BLaER1 (cell line): Measurements from ENCODE around the gene GALNT15.

ENCODE experiments used
- H3K27ac ChIP-seq: shearing (Covaris generic); formaldehyde crosslinking; 2 replicates; pipeline ENCODE4 v1.8.1; 2022
- H3K27me3 ChIP-seq: shearing (Covaris generic); formaldehyde crosslinking; 2 replicates; pipeline ENCODE4 v1.8.1; 2022
- H3K36me3 ChIP-seq: shearing (Covaris generic); formaldehyde crosslinking; 2 replicates; pipeline ENCODE4 v1.8.1; 2022
- H3K4me1 ChIP-seq: shearing (Covaris generic); formaldehyde crosslinking; 2 replicates; pipeline ENCODE4 v1.8.1; 2022
- H3K4me2 ChIP-seq: shearing (Covaris generic); formaldehyde crosslinking; 2 replicates; pipeline ENCODE4 v1.8.1; 2022
- H3K4me3 ChIP-seq: shearing (Covaris generic); formaldehyde crosslinking; 2 replicates; pipeline ENCODE4 v1.8.1; 2022
- H3K9ac ChIP-seq: shearing (Covaris generic); formaldehyde crosslinking; 2 replicates; pipeline ENCODE4 v1.8.1; 2022
- H3K9me3 ChIP-seq: shearing (Covaris generic); formaldehyde crosslinking; 2 replicates; pipeline ENCODE4 v1.8.1; 2022
- H4K20me1 ChIP-seq: shearing (Covaris generic); formaldehyde crosslinking; 2 replicates; pipeline ENCODE4 v1.8.1; 2022
- Cebpa-rat ChIP-seq: shearing (Covaris generic); IDR thresholded peaks from 2 replicates; pipeline ENCODE4 v1.8.1; 2022

GALNT15 gene

GRCh38 chr3:16257309-16257708 lies 82.8 kb downstream of the GALNT15 start:
- H3K4me3 ChIP-seq: no peak overlapping the region
- no peaks in the 10 kb centered on the region for H3K27me3 ChIP-seq
- H3K9me3 ChIP-seq: no peaks in the 10 kb centered on the region
- TF ChIP-seq Cebpa-rat: no peak
- no peaks in the 10 kb centered on the region for H3K4me1 ChIP-seq
- H3K9ac ChIP-seq: no peak overlapping the region
- H3K4me2 ChIP-seq: no peak overlapping the region
- no peaks in the 10 kb centered on the region for H4K20me1 ChIP-seq
- no peak overlapping the region for H3K27ac ChIP-seq
- H3K36me3 ChIP-seq: peaks cover 24% of the 10 kb centered on the region

DNA sequence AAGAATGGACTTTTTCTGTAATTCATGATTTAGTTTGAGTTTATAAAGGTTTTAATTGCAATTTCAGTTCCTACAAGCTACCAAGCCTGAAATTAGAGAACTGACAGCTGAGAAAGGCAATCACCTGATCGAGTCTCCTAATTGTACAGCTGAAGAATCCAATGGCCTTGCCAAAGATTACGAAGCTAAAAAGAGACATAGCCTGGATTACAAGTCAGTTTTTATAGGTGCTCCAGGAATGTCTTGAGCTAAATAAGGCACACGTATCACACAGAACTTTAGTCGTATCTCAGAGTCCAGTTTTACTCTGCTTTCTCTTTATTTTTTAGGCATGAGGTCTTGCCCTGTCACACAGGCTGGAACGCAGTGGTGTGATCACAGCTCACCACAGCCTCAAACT lies 83.7 kb downstream of the GALNT15 start:
- H4K20me1 ChIP-seq: no peaks in the 10 kb centered on the region
- no peak for TF ChIP-seq Cebpa-rat

GRCh38 chr3:16258866-16259265 lies 84.4 kb downstream of the GALNT15 start:
- no peak for TF ChIP-seq Cebpa-rat
- peaks cover 26% of the 10 kb centered on the region for H3K36me3 ChIP-seq
- no peak overlapping the region for H3K9ac ChIP-seq
- no peak overlapping the region for H3K27ac ChIP-seq
- H3K27me3 ChIP-seq: no peaks in the 10 kb centered on the region
- H3K4me3 ChIP-seq: no peak overlapping the region
- H3K9me3 ChIP-seq: no peaks in the 10 kb centered on the region
- H3K4me1 ChIP-seq: peaks cover 11% of the 10 kb centered on the region
- no peak overlapping the region for H3K4me2 ChIP-seq
- H4K20me1 ChIP-seq: no peaks in the 10 kb centered on the region

More for the DNA sequence above, 83.7 kb downstream of the GALNT15 start:
- Histone ChIP-seq H3K4me1 (peaks cover 4% of the 10 kb centered on the region; the same call in 1 of the 2 replicates), H3K36me3 (peaks cover 26% of the 10 kb centered on the region), H3K9ac (no peak overlapping the region), H3K9me3 (no peaks in the 10 kb centered on the region), H3K4me2 (no peak overlapping the region), H3K27ac (no peak overlapping the region), H3K27me3 (no peaks in the 10 kb centered on the region), H3K4me3 (no peak overlapping the region)

GRCh38 chr3:16260046-16260445 lies 85.6 kb downstream of the GALNT15 start:
- Histone ChIP-seq H3K4me2 (no peak overlapping the region), H3K9ac (no peak overlapping the region), H3K4me3 (no peak overlapping the region), H3K27me3 (no peaks in the 10 kb centered on the region), H3K9me3 (no peaks in the 10 kb centered on the region), H4K20me1 (no peaks in the 10 kb centered on the region), H3K27ac (no peak overlapping the region), H3K36me3 (peaks cover 26% of the 10 kb centered on the region), H3K4me1 (peaks cover 15% of the 10 kb centered on the region)
- no peak for TF ChIP-seq Cebpa-rat

- Histone ChIP-seq H3K36me3 (peaks cover 26% of the 10 kb centered on the region), H3K27ac (no peak overlapping the region), H3K9me3 (no peaks in the 10 kb centered on the region), H3K9ac (no peak overlapping the region), H3K27me3 (no peaks in the 10 kb centered on the region), H4K20me1 (0 out of 2 replicates have a peak, but pooled peaks cover under 1% of the 10 kb centered on the region), H3K4me2 (no peak overlapping the region), H3K4me1 (peaks cover 31% of the 10 kb centered on the region), H3K4me3 (no peak overlapping the region)
- no peak for TF ChIP-seq Cebpa-rat
These were observed 87.7 kb downstream of the GALNT15 start for GRCh38 chr3:16262174-16262573.

GRCh38 chr3:16264174-16264707 lies 89.8 kb downstream of the GALNT15 start:
- H3K27ac ChIP-seq: peak overlapping the region; percentile 46
- H3K4me1 ChIP-seq: peaks cover 31% of the 10 kb centered on the region
- H3K4me2 ChIP-seq: peak overlapping the region; percentile 89
- peak overlapping the region; percentile 76 for H3K4me3 ChIP-seq
- peaks cover 23% of the 10 kb centered on the region for H3K36me3 ChIP-seq
- no peaks in the 10 kb centered on the region for H3K9me3 ChIP-seq
- no peaks in the 10 kb centered on the region for H3K27me3 ChIP-seq
- H4K20me1 ChIP-seq: 0 out of 2 replicates have a peak, but pooled peaks cover 9% of the 10 kb centered on the region
- H3K9ac ChIP-seq: peak overlapping the region; percentile 85
- no peak for TF ChIP-seq Cebpa-rat

GRCh38 chr3:16264708-16265454 lies 90.4 kb downstream of the GALNT15 start, which contains the start of the genes DPH3 and OXNAD1:
TSS of gene DPH3 (minus strand) at chr3:16264943. CDS start at chr3:16264876, 67 bp downstream.
TSS of gene OXNAD1 (plus strand) at chr3:16265212. CDS start at chr3:16270953, 5,741 bp downstream.
- Histone ChIP-seq H4K20me1 (0 out of 2 replicates have a peak, but pooled peaks cover 9% of the 10 kb centered on the region), H3K27ac (peak within 1 kb of the TSS; percentile 57), H3K4me2 (peak within 1 kb of the TSS; percentile 89), H3K36me3 (peaks cover 18% of the 10 kb centered on the region), H3K9ac (peak within 1 kb of the TSS; percentile 85), H3K9me3 (no peaks in the 10 kb centered on the region), H3K4me1 (peaks cover 31% of the 10 kb centered on the region), H3K4me3 (peak within 1 kb of the TSS; percentile 76), H3K27me3 (no peaks in the 10 kb centered on the region)
- no peak for TF ChIP-seq Cebpa-rat

- H4K20me1 ChIP-seq: 0 out of 2 replicates have a peak, but pooled peaks cover 9% of the 10 kb centered on the region
- H3K4me1 ChIP-seq: peaks cover 31% of the 10 kb centered on the region
- H3K4me2 ChIP-seq: peak overlapping the region; percentile 87
- H3K27me3 ChIP-seq: no peaks in the 10 kb centered on the region
- H3K9ac ChIP-seq: peak overlapping the region; percentile 83
- H3K9me3 ChIP-seq: no peaks in the 10 kb centered on the region
- peak overlapping the region; percentile 57 for H3K27ac ChIP-seq
- H3K36me3 ChIP-seq: peaks cover 14% of the 10 kb centered on the region
- no peak for TF ChIP-seq Cebpa-rat
- peak overlapping the region; percentile 76 for H3K4me3 ChIP-seq
These were observed 90.9 kb downstream of the GALNT15 start for GRCh38 chr3:16265455-16265786.

DNA sequence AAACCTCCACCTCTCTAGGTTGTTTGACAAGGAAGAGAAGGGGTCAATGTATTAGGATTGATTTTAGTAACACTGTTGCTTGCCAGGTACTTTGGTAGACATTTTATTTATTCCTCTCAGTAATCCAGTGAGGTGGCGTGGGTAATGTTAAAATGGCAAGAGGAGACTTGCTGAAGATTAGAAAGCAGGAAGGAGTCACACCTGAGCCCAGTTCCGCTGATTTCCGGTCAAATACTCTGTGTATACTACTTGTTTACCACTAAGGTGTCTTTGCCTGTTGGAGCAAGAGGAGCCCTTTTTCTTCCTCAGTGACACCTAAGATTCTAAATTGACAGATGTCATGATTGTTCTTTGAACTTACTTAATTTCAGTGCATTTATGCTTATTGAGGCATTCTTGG lies 92.2 kb downstream of the GALNT15 start:
- H3K27me3 ChIP-seq: no peaks in the 10 kb centered on the region
- peak overlapping the region; percentile 83 for H3K9ac ChIP-seq
- H3K4me1 ChIP-seq: peaks cover 31% of the 10 kb centered on the region
- 0 out of 2 replicates have a peak, but pooled peaks cover 9% of the 10 kb centered on the region for H4K20me1 ChIP-seq
- no peak overlapping the region for H3K4me3 ChIP-seq
- TF ChIP-seq Cebpa-rat: no peak
- H3K9me3 ChIP-seq: no peaks in the 10 kb centered on the region
- H3K36me3 ChIP-seq: peaks cover 18% of the 10 kb centered on the region
- no peak overlapping the region for H3K27ac ChIP-seq
- H3K4me2 ChIP-seq: peak overlapping the region; percentile 87

GRCh38 chr3:16270855-16271254 lies 96.4 kb downstream of the GALNT15 start:
- H3K27me3 ChIP-seq: no peaks in the 10 kb centered on the region
- no peak overlapping the region for H3K9ac ChIP-seq
- peaks cover 30% of the 10 kb centered on the region for H3K36me3 ChIP-seq
- H3K4me3 ChIP-seq: no peak overlapping the region
- no peak overlapping the region for H3K27ac ChIP-seq
- no peak for TF ChIP-seq Cebpa-rat
- peaks cover 11% of the 10 kb centered on the region for H3K4me1 ChIP-seq
- no peaks in the 10 kb centered on the region for H3K9me3 ChIP-seq
- H4K20me1 ChIP-seq: 0 out of 2 replicates have a peak, but pooled peaks cover 9% of the 10 kb centered on the region
- H3K4me2 ChIP-seq: no peak overlapping the region
